ENCODE results near the gene ZNF764. TPM values are rescaled to one million over a fixed set of nuclear protein-coding genes. Genes with fewer than 3 reads are reported as not detected.

The ZNF764 gene
- total and polyA plus RNA-seq, 12 donors: 3.6 to 15.0 (median 9.5) TPM

- no peak for TF ChIP-seq POLR2A (IDR thresholded peaks at IDR 0.05)
- no peak for TF ChIP-seq CTCF (IDR thresholded peaks at IDR 0.05)
- WGBS, 4 donors: 85 to 93% (median 88%) methylated on average over 14 of the region's 14 CpGs
- H3K9me3 ChIP-seq (replicated peaks in 1 of 3): no peaks in the 10 kb centered on the region
- H3K36me3 ChIP-seq (replicated peaks in 1 of 2): no peaks in the 10 kb centered on the region
- peak overlapping the region in 1 of 5 donors; percentile 62 for H3K27ac ChIP-seq
- H3K4me1 ChIP-seq (replicated peaks in 1 of 2): peaks cover 8 to 11% of the 10 kb centered on the region in 2 donors
- intact Hi-C loops (cut with DNase I): loop anchor here in 1 of 2 donors (10.0 kb wide), 1 partner anchor 53 kb away; the partner anchor contains the start of gene ZNF689
- no peak for DNase-seq
- no peaks in the 10 kb centered on the region for H3K27me3 ChIP-seq
- H3K4me3 ChIP-seq: peak overlapping the region in 1 of 4 donors; percentile 43
These were observed 3.8 kb upstream of the ZNF764 start for GRCh38 chr16:30562021-30562420.

GRCh38 chr16:30561089-30561816 lies 3.1 kb upstream of the ZNF764 start:
- DNase-seq: peak in 3 of 7 donors; percentile 35 to 53 (median 43)
- WGBS, 4 donors: 16 to 33% (median 24%) methylated on average over 17 to 46 of the region's 46 CpGs
- Histone ChIP-seq H3K9me3 (replicated peaks in 1 of 3) (no peaks in the 10 kb centered on the region), H3K27me3 (no peaks in the 10 kb centered on the region), H3K4me1 (replicated peaks in 1 of 2) (peaks cover 14 to 19% of the 10 kb centered on the region in 2 donors), H3K27ac (peak overlapping the region in 3 of 5 donors; percentile 26 to 62 (median 47)), H3K4me3 (peak overlapping the region in 2 of 4 donors; percentile 43), H3K36me3 (replicated peaks in 1 of 2) (no peaks in the 10 kb centered on the region)
- TF ChIP-seq CTCF (IDR thresholded peaks at IDR 0.05) (no peak), POLR2A (IDR thresholded peaks at IDR 0.05) (no peak)
- intact Hi-C loops (cut with DNase I): loop anchor here in 1 of 2 donors (10.0 kb wide), 1 partner anchor 54 kb away; the partner anchor contains the start of gene ZNF689

GRCh38 chr16:30559690-30560089 lies 1.5 kb upstream of the ZNF764 start:
- intact Hi-C loops (cut with DNase I): loop anchor here in 1 of 2 donors (10.0 kb wide), 1 partner anchor 55 kb away; the partner anchor contains the start of gene ZNF689
- Histone ChIP-seq H3K27ac (no peak overlapping the region), H3K4me3 (no peak overlapping the region), H3K9me3 (replicated peaks in 1 of 3) (no peaks in the 10 kb centered on the region), H3K4me1 (replicated peaks in 1 of 2) (peaks cover 14 to 20% of the 10 kb centered on the region in 2 donors), H3K27me3 (no peaks in the 10 kb centered on the region), H3K36me3 (replicated peaks in 1 of 2) (peaks cover 0 to 15% of the 10 kb centered on the region in 2 donors)
- no peak for DNase-seq
- WGBS, 4 donors: 86 to 93% (median 91%) methylated on average over 6 of the region's 6 CpGs
- TF ChIP-seq POLR2A (IDR thresholded peaks at IDR 0.05): no peak
- TF ChIP-seq CTCF (IDR thresholded peaks at IDR 0.05): no peak

GRCh38 chr16:30558789-30559377 lies 709 bp upstream of the ZNF764 start:
- Histone ChIP-seq H3K27ac (peak overlapping the region; percentile 64 to 97 (median 96)), H3K36me3 (replicated peaks in 1 of 2) (peaks cover 0 to 23% of the 10 kb centered on the region in 2 donors), H3K9me3 (replicated peaks in 1 of 3) (no peaks in the 10 kb centered on the region), H3K27me3 (no peaks in the 10 kb centered on the region), H3K4me1 (replicated peaks in 1 of 2) (peaks cover 14 to 20% of the 10 kb centered on the region in 2 donors), H3K4me3 (peak overlapping the region in 1 of 4 donors; percentile 87)
- no peak for DNase-seq
- peak in 1 of 2 donors; percentile 9 for TF ChIP-seq POLR2A (IDR thresholded peaks at IDR 0.05)
- peak in 1 of 6 experiments; percentile 9 for TF ChIP-seq CTCF (IDR thresholded peaks at IDR 0.05)
- WGBS, 4 donors: 71 to 82% (median 79%) methylated on average over 21 of the region's 21 CpGs
- intact Hi-C loops (cut with DNase I): no loop called here

All from adrenal gland (tissue), 12 donors.